SK-N-SH (cell line): ENCODE results near the gene ABHD12. TPM values are rescaled to one million over a fixed set of nuclear protein-coding genes. Genes with fewer than 3 reads are reported as not detected.

Experiments
- CTCF ChIA-PET: fragments of 300-600, 350-600 bp; formaldehyde crosslinking; extraction: SDS; loops from one replicate; lab custom pipeline; 2021; lab: Yijun Ruan, JAX
- POLR2A ChIA-PET: fragments of 350-600 bp; sonication (Branson Sonifier 250); formaldehyde crosslinking; extraction: SDS; loops from one replicate; lab custom pipeline; 2020; ENCODE audit warnings: antibody characterized with exemption, inconsistent platforms; lab: Yijun Ruan, JAX
- DNase-seq: peaks from one replicate; pipeline ENCODE4 v3.0.0; 2012
- H2AFZ ChIP-seq: fragments of 200-600 bp; sonication (generic); 2 replicates; pipeline ENCODE4 v1.8.1; 2016; ENCODE audit warnings: antibody characterized with exemption, mild to moderate bottlenecking, low read depth
- H3F3A ChIP-seq: fragments of 200-600 bp; sonication (generic); replicated peaks from 2 replicates; pipeline ENCODE3; 2016; ENCODE audit warnings: antibody characterized with exemption, mild to moderate bottlenecking; ENCODE audit not compliant: insufficient read depth
- H3K27ac ChIP-seq, 2 experiments: fragments of 200-500 bp in 1 of 2; fragments of 200-600 bp in 1 of 2; sonication (Bioruptor generic) in 1 of 2; sonication (generic), shearing (Covaris generic) in 1 of 2; 2 replicates each; pipeline versions ENCODE4 v1.5.1 to v1.6.1; 2014 to 2016; ENCODE audit warnings: low read depth in 2 of 2, inconsistent platforms in 1 of 2, low read length in 1 of 2, mild to moderate bottlenecking in 1 of 2, mixed read lengths in 1 of 2
- H3K27me3 ChIP-seq: fragments of 200-600 bp; sonication (generic), shearing (Covaris generic); 2 replicates; pipeline ENCODE4 v1.6.1; 2016; ENCODE audit warnings: mixed run types; ENCODE audit not compliant: insufficient read depth
- H3K36me3 ChIP-seq, 2 experiments: fragments of 200-500 bp in 1 of 2; fragments of 200-600 bp in 1 of 2; sonication (Bioruptor generic) in 1 of 2; sonication (generic) in 1 of 2; replicated peaks in 1 of 2; 2 replicates each; pipeline versions ENCODE3 to v1.5.1; 2014 to 2016; ENCODE audit warnings: low read length in 1 of 2, mild to moderate bottlenecking in 1 of 2; ENCODE audit not compliant: insufficient read depth in 2 of 2, control insufficient read depth in 1 of 2
- H3K4me1 ChIP-seq, 2 experiments: fragments of 200-500 bp in 1 of 2; fragments of 200-600 bp in 1 of 2; sonication (Bioruptor generic) in 1 of 2; sonication (generic), shearing (Covaris generic) in 1 of 2; 2 replicates each; pipeline versions ENCODE4 v1.5.1 to v1.6.1; 2014 to 2016; ENCODE audit warnings: low read depth in 1 of 2, low read length in 1 of 2, mixed run types in 1 of 2; ENCODE audit not compliant: insufficient read depth in 2 of 2, control insufficient read depth in 1 of 2
- H3K4me2 ChIP-seq: fragments of 200-600 bp; sonication (generic), shearing (Covaris generic); 2 replicates; pipeline ENCODE4 v1.6.1; 2017; ENCODE audit warnings: mixed run types
- H3K4me3 ChIP-seq, 2 experiments: fragments of 200-500 bp in 1 of 2; fragments of 200-600 bp in 1 of 2; sonication (Bioruptor generic) in 1 of 2; sonication (generic), shearing (Covaris generic) in 1 of 2; 2 replicates each; pipeline versions ENCODE4 v1.5.1 to v1.8.1; 2014 to 2016; ENCODE audit warnings: low read depth in 2 of 2, inconsistent platforms in 1 of 2, low read length in 1 of 2, mild to moderate bottlenecking in 1 of 2, mixed read lengths in 1 of 2, moderate library complexity in 1 of 2
- H3K79me2 ChIP-seq: fragments of 200-600 bp; sonication (generic); 2 replicates; pipeline ENCODE4 v1.8.1; 2017; ENCODE audit warnings: mild to moderate bottlenecking; ENCODE audit not compliant: insufficient read depth
- H3K9ac ChIP-seq: fragments of 200-600 bp; sonication (generic); 2 replicates; pipeline ENCODE4 v1.6.1; 2017; ENCODE audit warnings: mixed run types
- H3K9me2 ChIP-seq: fragments of 200-600 bp; sonication (generic); 2 replicates; pipeline ENCODE4 v1.6.1; 2017; ENCODE audit warnings: mixed run types
- H3K9me3 ChIP-seq: fragments of 200-600 bp; sonication (generic); 2 replicates; pipeline ENCODE4 v1.6.1; 2017; ENCODE audit warnings: mixed run types, mild to moderate bottlenecking, moderate library complexity
- H4K20me1 ChIP-seq: fragments of 200-600 bp; sonication (generic); 2 replicates; pipeline ENCODE4 v1.6.1; 2017; ENCODE audit warnings: mild to moderate bottlenecking, mixed run types; ENCODE audit not compliant: insufficient read depth
- CHD2 ChIP-seq: fragments of 150-350 bp; IDR thresholded peaks from 2 replicates; pipeline ENCODE4 v1.6.1; 2018; ENCODE audit warnings: low read length; ENCODE audit not compliant: partially characterized antibody
- CTCF ChIP-seq: fragments of 200-600 bp; sonication (generic); IDR thresholded peaks from 2 replicates; pipeline ENCODE4 v1.6.1; 2017; ENCODE audit warnings: antibody characterized with exemption, mild to moderate bottlenecking, moderate library complexity
- FOSL2 ChIP-seq: IDR thresholded peaks from 2 replicates; pipeline ENCODE4 v1.4.0; 2012; ENCODE audit warnings: low read depth, mild to moderate bottlenecking, moderate library complexity, borderline replicate concordance
- FOXJ3 ChIP-seq: sonication (generic); formaldehyde crosslinking; IDR thresholded peaks from 2 replicates; pipeline ENCODE4 v1.5.1; 2020; ENCODE audit warnings: mild to moderate bottlenecking, missing genetic modification reagents
- JUND ChIP-seq: IDR thresholded peaks from 2 replicates; pipeline ENCODE4 v1.4.0; 2012
- MAX ChIP-seq: IDR thresholded peaks from 2 replicates; pipeline ENCODE4 v1.4.0; 2012; ENCODE audit warnings: low read depth
- MXI1 ChIP-seq: IDR thresholded peaks from 2 replicates; pipeline ENCODE4 v1.6.1; 2012; ENCODE audit warnings: mild to moderate bottlenecking, low read depth, low read length, improper control_type of control experiment
- NFIC ChIP-seq: IDR thresholded peaks from 2 replicates; pipeline ENCODE4 v1.4.0; 2012; ENCODE audit warnings: borderline replicate concordance
- RCOR1 ChIP-seq: fragments of 150-350 bp; IDR thresholded peaks from 2 replicates; pipeline ENCODE4 v1.6.1; 2017; ENCODE audit warnings: antibody characterized with exemption, low read length
- TEAD4 ChIP-seq: IDR thresholded peaks from 2 replicates; pipeline ENCODE4 v1.4.0; 2012; ENCODE audit warnings: mild to moderate bottlenecking, borderline replicate concordance; ENCODE audit not compliant: insufficient read depth
- USF2 ChIP-seq: fragments of 150-350 bp; IDR thresholded peaks from 2 replicates; pipeline ENCODE4 v1.6.1; 2017; ENCODE audit warnings: antibody characterized with exemption, low read length, low read depth, borderline replicate concordance
- WGBS: methylation state at CpG from one replicate; pipeline ENCODE4 v1.1.6; 2017; ENCODE audit warnings: low lambda C conversion rate; 5-methylcytosine and 5-hydroxymethylcytosine counted together
- polyA plus RNA-seq, 3 experiments: library from polyadenylated mRNA; depleted of rRNA; stranded (reverse); fragments of >200 nt; gene quantifications; 2 replicates each; pipeline ENCODE4 v1.2.3, GENCODE V29; 2012

Gene ABHD12
- polyA plus RNA-seq, 1 of the 3 experiments (the other 2 are of a cell fraction), result 33.5 TPM

- Histone ChIP-seq H3K4me1 (0 out of 4 replicates have a peak, but pooled peaks cover 0 to 3% of the 10 kb centered on the region in 2 experiments), H3K9me2 (no peaks in the 10 kb centered on the region), H4K20me1 (no peaks in the 10 kb centered on the region; the same call in 1 of the 2 replicates), H3F3A (peaks cover 4% of the 10 kb centered on the region), H3K79me2 (no peaks in the 10 kb centered on the region), H3K36me3 (peaks cover 4 to 21% of the 10 kb centered on the region in 2 experiments), H2AFZ (no peak overlapping the region), H3K4me2 (no peak overlapping the region), H3K27ac (no peak overlapping the region), H3K27me3 (no peaks in the 10 kb centered on the region), H3K4me3 (no peak overlapping the region), H3K9me3 (no peaks in the 10 kb centered on the region), H3K9ac (no peak overlapping the region)
- no peak for TF ChIP-seq CHD2
- no peak for TF ChIP-seq CTCF
- no peak for TF ChIP-seq NFIC
- TF ChIP-seq RCOR1, result no peak
- TF ChIP-seq USF2, result no peak
- no peak for TF ChIP-seq MAX
- TF ChIP-seq TEAD4, result no peak
- no peak for TF ChIP-seq JUND
- TF ChIP-seq MXI1, result no peak
- TF ChIP-seq FOXJ3 (CRISPR knock-in tag), result no peak
- whole genome bisulfite sequencing, result 99% methylated on average over 12 of the region's 12 CpGs
- CTCF ChIA-PET, result interaction anchor here (2.4 kb wide), 1 partner anchor 96 kb away, joined by 11 read pairs; no protein-coding TSS in a partner anchor
- DNase-seq, result no peak
- POLR2A ChIA-PET, result no interaction called here
Observed at GRCh38 chr20:25303292-25304024, 87.2 kb downstream of the ABHD12 start.

GRCh38 chr20:25302596-25302995 lies 88.0 kb downstream of the ABHD12 start:
- no CpG with 5 or more reads among the region's 6 CpGs for WGBS

More at GRCh38 chr20:25302596-25302995, 88.0 kb downstream of the ABHD12 start:
- Histone ChIP-seq H3K9me2 (no peaks in the 10 kb centered on the region), H4K20me1 (no peaks in the 10 kb centered on the region; the same call in 1 of the 2 replicates), H3K9me3 (no peaks in the 10 kb centered on the region), H2AFZ (no peak overlapping the region), H3K9ac (no peak overlapping the region), H3K36me3 (peaks cover 4 to 20% of the 10 kb centered on the region in 2 experiments), H3K4me2 (no peak overlapping the region), H3F3A (peaks cover 4% of the 10 kb centered on the region), H3K79me2 (no peaks in the 10 kb centered on the region), H3K4me1 (peaks cover 0 to 3% of the 10 kb centered on the region in 2 experiments; a peak in 1 of 4 replicates), H3K4me3 (no peak overlapping the region), H3K27me3 (no peaks in the 10 kb centered on the region), H3K27ac (no peak overlapping the region)
- DNase-seq, result no peak
- ChIA-PET CTCF (interaction anchor here (2.4 kb wide), 1 partner anchor 96 kb away, joined by 11 read pairs; no protein-coding TSS in a partner anchor), POLR2A (no interaction called here)
- TF ChIP-seq USF2, result no peak
- no peak for TF ChIP-seq JUND
- TF ChIP-seq FOSL2, result no peak
